A549 treated with DMSO at 1 μM for 4 hours (cell line): ENCODE measurements around the gene PJA1. TPM values are rescaled to one million over a fixed set of nuclear protein-coding genes. Genes with fewer than 3 reads are reported as not detected.

Experiments used
- total RNA-seq: library from RNA; stranded (reverse); fragments of 200-300 nt; extraction: Qiagen RNA extraction; gene quantifications from 5 replicates; pipeline ENCODE4 v1.2.3, GENCODE V29; 2022; ENCODE audit warnings: low read depth

Gene PJA1
- total RNA-seq = 14.5 to 16.5 TPM (median 15.3 TPM) in 5 replicates

GRCh38 chrX:69165087-69165651 is at the start of gene PJA1:
Gene PJA1 (minus strand): TSS chrX:69165453. CDS start chrX:69163073, 2,380 bp downstream.

